ENCODE data around the gene SZRD1.

- TF ChIP-seq CTCF (IDR thresholded peaks at IDR 0.05): no peak
- TF ChIP-seq REST (IDR thresholded peaks at IDR 0.05; ENCODE audit: insufficient read depth in 1 of 2, low read depth in 2 of 2, low read length in 1 of 2): no peak
- TF ChIP-seq POLR2AphosphoS5 (IDR thresholded peaks at IDR 0.05; ENCODE audit: low read depth, low read length): no peak
Observed at GRCh38 chr1:16436946-16437474, 70.0 kb downstream of the SZRD1 start, which contains the start of gene SPATA21.

All from Panc1 (cell line).